Panc1 (cell line): Measurements from ENCODE around the gene SLC25A27.

Experiments used
- POLR2AphosphoS5 ChIP-seq: IDR thresholded peaks from 2 replicates; pipeline ENCODE4 v1.6.1; 2012; ENCODE audit warnings: mild to moderate bottlenecking, low read depth, low read length, moderate library complexity
- TCF7L2 ChIP-seq: IDR thresholded peaks from 2 replicates; pipeline ENCODE4 v1.6.1; 2011; ENCODE audit warnings: mild to moderate bottlenecking, low read depth, low read length, inconsistent platforms

DNA sequence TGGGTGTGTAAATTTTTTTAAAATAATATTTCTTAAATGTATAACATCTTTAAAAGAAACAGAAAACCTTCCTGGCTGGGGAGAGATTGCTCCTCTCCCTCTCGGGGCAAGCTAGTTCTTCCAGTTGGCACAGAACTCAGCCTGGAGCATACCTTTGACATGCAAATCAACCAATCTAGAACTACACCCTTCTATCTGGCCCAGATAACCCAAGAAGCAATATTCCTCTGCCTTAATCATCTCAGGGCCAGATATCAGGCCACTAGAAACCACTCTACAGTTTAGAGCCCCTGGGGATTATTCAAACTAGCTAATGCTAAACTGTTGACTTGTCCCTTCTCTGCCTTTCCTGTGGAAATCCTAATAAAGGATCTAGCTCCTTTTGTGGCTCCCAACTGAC, 34.0 kb upstream of the SLC25A27 start:
- TF ChIP-seq TCF7L2 (no peak), POLR2AphosphoS5 (no peak)
